Central memory CD8-positive, alpha-beta T cell (primary cell): ENCODE results near the gene GARRE1.
"Not testable (repeated sequence)": the region's sequence is repeated elsewhere in the genome, so short reads cannot be mapped to it uniquely, and the experiment has no call there.

Experiments used
- ATAC-seq: fragments of 150-1000 bp; cut with Tn5 transposase; replicated peaks from 2 replicates; pipeline ENCODE4 v1.10.0; 2022; ENCODE audit warnings: mild to moderate bottlenecking, moderate FRiP score, moderate number of reproducible peaks; ENCODE audit not compliant: poor library complexity, severe bottlenecking; ENCODE audit errors: extremely low read depth
- DNase-seq, 2 donors: peaks; one replicate each; pipeline ENCODE4 v3.0.0; 2021; ENCODE audit warnings: low spot score in 2 of 2
- H3K27ac Mint-ChIP-seq: one replicate; pipeline ENCODE4 v1.8.0; 2022; ENCODE audit warnings: low read depth, mild to moderate bottlenecking, moderate library complexity, mixed read lengths
- H3K27me3 Mint-ChIP-seq: one replicate; pipeline ENCODE4 v1.8.0; 2022; ENCODE audit warnings: mixed read lengths
- H3K36me3 Mint-ChIP-seq: one replicate; pipeline ENCODE4 v1.8.0; 2022; ENCODE audit warnings: mild to moderate bottlenecking, moderate library complexity, mixed read lengths; ENCODE audit not compliant: insufficient read depth
- H3K4me1 Mint-ChIP-seq: one replicate; pipeline ENCODE4 v1.8.0; 2022; ENCODE audit warnings: mixed read lengths
- H3K4me3 Mint-ChIP-seq: one replicate; pipeline ENCODE4 v1.8.0; 2022; ENCODE audit warnings: mild to moderate bottlenecking, moderate library complexity, mixed read lengths
- H3K9me3 Mint-ChIP-seq: one replicate; pipeline ENCODE4 v1.8.0; 2022; ENCODE audit warnings: mixed read lengths

GARRE1 gene

DNA sequence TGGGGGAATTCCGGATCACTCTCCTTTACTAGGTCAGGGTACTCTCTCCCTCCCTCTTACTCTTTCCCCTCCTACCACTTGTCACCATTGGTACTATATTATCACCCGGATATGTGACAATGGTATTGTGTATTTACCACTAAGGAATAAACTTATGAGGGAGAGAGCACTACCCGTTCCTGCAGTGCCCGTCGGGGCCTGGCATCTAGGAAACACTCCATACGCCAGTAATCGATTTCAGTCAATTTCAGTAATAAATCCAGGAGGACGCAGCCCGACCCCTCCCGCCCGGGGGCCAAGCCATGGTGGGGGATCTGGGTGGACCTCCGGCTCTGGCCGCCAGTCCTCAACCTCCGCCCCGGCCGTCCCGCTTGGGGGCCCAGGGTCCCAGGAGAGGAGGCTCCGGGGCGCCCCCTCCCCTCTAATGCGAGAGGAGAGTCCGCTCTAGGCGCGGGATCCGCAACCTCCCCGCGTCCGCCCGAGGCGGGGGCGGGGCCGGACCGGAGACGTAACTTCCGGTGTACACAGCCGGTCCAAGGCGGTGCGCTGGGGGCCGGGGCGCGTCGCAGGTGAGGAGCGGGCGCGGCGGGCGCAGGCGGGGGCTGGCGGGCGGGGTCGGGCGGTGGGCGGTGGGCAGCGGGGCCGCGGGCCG is at the start of gene GARRE1:
TSS of gene GARRE1 (plus strand) at position 509 of the 652 bp plus-strand sequence. CDS start 45,920 bp downstream, outside the sequence.
- peaks cover 8% of the 10 kb centered on the region for H3K36me3 Mint-ChIP-seq
- ATAC-seq (peak; percentile 96), DNase-seq (peak; percentile 65 to 70)
- H3K9me3 Mint-ChIP-seq: no peaks in the 10 kb centered on the region
- peak within 1 kb of the TSS; percentile 81 for H3K27ac Mint-ChIP-seq
- H3K4me3 Mint-ChIP-seq: peak within 1 kb of the TSS; percentile 85
- H3K27me3 Mint-ChIP-seq: no peaks in the 10 kb centered on the region
- peaks cover 7% of the 10 kb centered on the region for H3K4me1 Mint-ChIP-seq

DNA sequence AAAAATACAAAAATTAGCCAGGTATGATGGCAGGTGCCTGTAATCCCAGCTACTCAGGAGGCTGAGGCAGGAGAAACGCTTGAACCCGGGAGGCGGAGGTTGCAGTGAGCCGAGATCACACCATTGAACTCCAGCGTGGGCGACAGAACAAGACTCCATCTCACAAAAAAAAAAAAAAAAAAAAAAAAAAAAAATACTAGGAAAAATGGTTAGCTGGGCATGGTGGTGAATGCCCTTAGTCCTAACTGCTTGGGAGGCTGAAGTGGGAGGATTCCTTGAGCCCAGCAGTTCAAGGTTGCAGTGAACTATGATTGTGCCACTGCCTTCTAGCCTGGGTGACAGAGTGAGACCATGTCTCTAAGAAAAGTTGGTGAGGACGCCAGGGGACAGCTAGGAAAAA is 49.0 kb upstream of the GARRE1 start:
- not testable (repeated sequence) for H3K4me3 Mint-ChIP-seq, H3K9me3 Mint-ChIP-seq, H3K27me3 Mint-ChIP-seq, ATAC-seq, DNase-seq, H3K27ac Mint-ChIP-seq
- Mint-ChIP-seq H3K36me3 (peaks cover 54% of the 10 kb centered on the region), H3K4me1 (peaks cover 19% of the 10 kb centered on the region)

GRCh38 chr19:34208291-34208884 is 46.0 kb upstream of the GARRE1 start:
- peaks cover 54% of the 10 kb centered on the region for H3K36me3 Mint-ChIP-seq
- no peak overlapping the region for H3K27ac Mint-ChIP-seq

GRCh38 chr19:34209726-34210125 is 44.6 kb upstream of the GARRE1 start:
- Mint-ChIP-seq H3K4me1 (peaks cover 10% of the 10 kb centered on the region), H3K27ac (no peak overlapping the region), H3K4me3 (no peak overlapping the region), H3K27me3 (no peaks in the 10 kb centered on the region), H3K9me3 (no peaks in the 10 kb centered on the region), H3K36me3 (peaks cover 53% of the 10 kb centered on the region)
- DNase-seq (no peak), ATAC-seq (no peak)

More at GRCh38 chr19:34208291-34208884, 46.0 kb upstream of the GARRE1 start:
- DNase-seq (no peak), ATAC-seq (no peak)
- H3K27me3 Mint-ChIP-seq: no peaks in the 10 kb centered on the region
- H3K9me3 Mint-ChIP-seq: no peaks in the 10 kb centered on the region
- H3K4me1 Mint-ChIP-seq: peaks cover 17% of the 10 kb centered on the region
- no peak overlapping the region for H3K4me3 Mint-ChIP-seq

GRCh38 chr19:34213283-34213682 is 41.1 kb upstream of the GARRE1 start:
- Mint-ChIP-seq H3K27ac (no peak overlapping the region), H3K4me1 (peaks cover 24% of the 10 kb centered on the region), H3K9me3 (no peaks in the 10 kb centered on the region), H3K27me3 (no peaks in the 10 kb centered on the region), H3K4me3 (no peak overlapping the region), H3K36me3 (peaks cover 60% of the 10 kb centered on the region)
- ATAC-seq: no peak
- DNase-seq: no peak

DNA sequence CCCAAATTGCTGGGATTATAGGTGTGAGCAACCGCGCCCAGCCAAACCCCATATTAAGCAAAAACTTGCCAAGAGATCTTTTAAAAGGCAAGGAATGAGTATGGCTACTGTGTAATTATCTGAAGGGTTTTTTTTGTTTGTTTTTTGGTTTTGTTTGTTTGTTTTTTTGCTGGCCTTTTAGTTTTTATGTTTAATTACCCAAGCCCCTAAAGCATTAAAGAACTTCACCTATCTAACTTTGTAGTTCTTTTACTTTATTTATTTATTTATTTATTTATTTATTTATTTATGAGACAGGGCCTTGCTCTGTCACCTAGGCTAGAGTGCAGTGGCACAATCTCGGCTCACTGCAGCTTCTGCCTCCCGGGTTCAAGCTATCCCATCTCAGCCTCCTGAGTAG is 40.3 kb upstream of the GARRE1 start:
- Mint-ChIP-seq H3K27me3 (no peaks in the 10 kb centered on the region), H3K9me3 (no peaks in the 10 kb centered on the region), H3K4me1 (peaks cover 32% of the 10 kb centered on the region), H3K4me3 (no peak overlapping the region), H3K27ac (no peak overlapping the region), H3K36me3 (peaks cover 57% of the 10 kb centered on the region)
- ATAC-seq: no peak
- no peak for DNase-seq

- Mint-ChIP-seq H3K27ac (no peak overlapping the region), H3K4me1 (peaks cover 35% of the 10 kb centered on the region)
- no peak for ATAC-seq
Observed at GRCh38 chr19:34215006-34215665, 39.2 kb upstream of the GARRE1 start.

GRCh38 chr19:34215666-34216038 is 38.7 kb upstream of the GARRE1 start:
- Mint-ChIP-seq H3K27me3 (no peaks in the 10 kb centered on the region), H3K9me3 (no peaks in the 10 kb centered on the region), H3K36me3 (peaks cover 58% of the 10 kb centered on the region), H3K4me3 (no peak overlapping the region), H3K4me1 (peaks cover 40% of the 10 kb centered on the region), H3K27ac (no peak overlapping the region)
- DNase-seq (no peak), ATAC-seq (no peak)

More at GRCh38 chr19:34215006-34215665, 39.2 kb upstream of the GARRE1 start:
- no peak for DNase-seq
- peaks cover 59% of the 10 kb centered on the region for H3K36me3 Mint-ChIP-seq
- no peak overlapping the region for H3K4me3 Mint-ChIP-seq
- H3K27me3 Mint-ChIP-seq: no peaks in the 10 kb centered on the region
- no peaks in the 10 kb centered on the region for H3K9me3 Mint-ChIP-seq

- H3K36me3 Mint-ChIP-seq: peaks cover 58% of the 10 kb centered on the region
- peaks cover 39% of the 10 kb centered on the region for H3K4me1 Mint-ChIP-seq
- not testable (repeated sequence) for H3K27ac Mint-ChIP-seq, H3K4me3 Mint-ChIP-seq, H3K9me3 Mint-ChIP-seq, DNase-seq, H3K27me3 Mint-ChIP-seq, ATAC-seq
Observed at GRCh38 chr19:34216745-34217219, 37.6 kb upstream of the GARRE1 start.

GRCh38 chr19:34217952-34218817 is 36.2 kb upstream of the GARRE1 start:
- Mint-ChIP-seq H3K27ac (peak overlapping the region; percentile 66), H3K4me3 (peak overlapping the region; percentile 32), H3K27me3 (no peaks in the 10 kb centered on the region), H3K4me1 (peaks cover 40% of the 10 kb centered on the region), H3K9me3 (no peaks in the 10 kb centered on the region), H3K36me3 (peaks cover 62% of the 10 kb centered on the region)
- DNase-seq: peak; percentile 31 to 74
- ATAC-seq: peak; percentile 95

GRCh38 chr19:34218818-34219164 is 35.6 kb upstream of the GARRE1 start:
- DNase-seq (no peak), ATAC-seq (no peak)

GRCh38 chr19:34220472-34221063 is 33.8 kb upstream of the GARRE1 start:
- Mint-ChIP-seq H3K4me3 (no peak overlapping the region), H3K9me3 (no peaks in the 10 kb centered on the region), H3K4me1 (peaks cover 50% of the 10 kb centered on the region), H3K36me3 (peaks cover 67% of the 10 kb centered on the region), H3K27me3 (no peaks in the 10 kb centered on the region), H3K27ac (no peak overlapping the region)
- ATAC-seq: no peak
- DNase-seq: peak; percentile 21 to 32

More at GRCh38 chr19:34218818-34219164, 35.6 kb upstream of the GARRE1 start:
- Mint-ChIP-seq H3K4me1 (peaks cover 44% of the 10 kb centered on the region), H3K27me3 (no peaks in the 10 kb centered on the region), H3K4me3 (peak overlapping the region; percentile 32), H3K36me3 (peaks cover 62% of the 10 kb centered on the region), H3K9me3 (no peaks in the 10 kb centered on the region), H3K27ac (peak overlapping the region; percentile 66)
